ENCODE results near the gene TMEM140. TPM values are rescaled to one million over a fixed set of nuclear protein-coding genes. Genes with fewer than 3 reads are reported as not detected.
A peak's percentile ranks its signal among the peaks of the same experiment; 100 is the strongest.

The TMEM140 gene
- polyA plus RNA-seq, 1 donor, result 11.6 TPM

- DNase-seq (ENCODE audit: low read depth), result no peak
Measured at GRCh38 chr7:135195156-135195555, 47.3 kb downstream of the TMEM140 start.

GRCh38 chr7:135195968-135196629 lies 48.2 kb downstream of the TMEM140 start:
- DNase-seq (ENCODE audit: low read depth), result no peak

GRCh38 chr7:135197343-135197742 lies 49.5 kb downstream of the TMEM140 start:
- no peak for DNase-seq (ENCODE audit: low read depth)

- DNase-seq (ENCODE audit: low read depth), result no peak
Measured at GRCh38 chr7:135197906-135198655, 50.2 kb downstream of the TMEM140 start.

GRCh38 chr7:135199439-135199838 lies 51.6 kb downstream of the TMEM140 start:
- no peak for DNase-seq (ENCODE audit: low read depth)

- DNase-seq (ENCODE audit: low read depth), result no peak
Measured at GRCh38 chr7:135200821-135201331, 53.0 kb downstream of the TMEM140 start.

GRCh38 chr7:135201350-135201749 lies 53.5 kb downstream of the TMEM140 start:
- DNase-seq (ENCODE audit: low read depth), result no peak

GRCh38 chr7:135204341-135204749 lies 56.5 kb downstream of the TMEM140 start:
- no peak for DNase-seq (ENCODE audit: low read depth)

- DNase-seq (ENCODE audit: low read depth), result no peak
Measured at GRCh38 chr7:135204876-135205275, 57.0 kb downstream of the TMEM140 start.

- DNase-seq (ENCODE audit: low read depth), result no peak
Measured at GRCh38 chr7:135205850-135206249, 58.0 kb downstream of the TMEM140 start.

- DNase-seq (ENCODE audit: low read depth), result no peak
Measured at GRCh38 chr7:135206941-135207391, 59.1 kb downstream of the TMEM140 start.

- no peak for DNase-seq (ENCODE audit: low read depth)
Measured at GRCh38 chr7:135207406-135208101, 59.7 kb downstream of the TMEM140 start.

GRCh38 chr7:135208102-135208793 lies 60.4 kb downstream of the TMEM140 start:
- DNase-seq (ENCODE audit: low read depth), result no peak

- DNase-seq (ENCODE audit: low read depth), result no peak
Measured at GRCh38 chr7:135209225-135209834, 61.5 kb downstream of the TMEM140 start.

- DNase-seq (ENCODE audit: low read depth), result no peak
Measured at GRCh38 chr7:135210888-135211178, 63.0 kb downstream of the TMEM140 start.

GRCh38 chr7:135211179-135211945 lies 63.5 kb downstream of the TMEM140 start, which contains the start of gene WDR91:
TSS of gene WDR91 (minus strand) at chr7:135211526. CDS start at chr7:135211502, 24 bp downstream.
- peak; percentile 71 for DNase-seq (ENCODE audit: low read depth)

- DNase-seq (ENCODE audit: low read depth), result peak; percentile 56
Measured at GRCh38 chr7:135211946-135212685, 64.2 kb downstream of the TMEM140 start.

GRCh38 chr7:135213831-135214230 lies 66.0 kb downstream of the TMEM140 start:
- no peak for DNase-seq (ENCODE audit: low read depth)

GRCh38 chr7:135215180-135215579 lies 67.3 kb downstream of the TMEM140 start:
- DNase-seq (ENCODE audit: low read depth), result no peak

- no peak for DNase-seq (ENCODE audit: low read depth)
Measured at GRCh38 chr7:135215698-135216097, 67.8 kb downstream of the TMEM140 start.
